K562 (cell line): ENCODE results near the gene NOL4L. TPM values are rescaled to one million over a fixed set of nuclear protein-coding genes. Genes with fewer than 3 reads are reported as not detected.

ENCODE experiments used
- ATAC-seq: fragments of 200-7000 bp; cut with Tn5 transposase; 3 replicates; pipeline ENCODE4 v1.9.1; 2020; ENCODE audit warnings: moderate library complexity
- BruUV-seq: library from RNA; stranded (reverse); fragments of 400-500 nt; replicated peaks from 2 replicates; lab custom pipeline; 2021; lab: Mats Ljungman, UMichigan
- CTCF ChIA-PET: fragments of 300-600 bp; formaldehyde crosslinking; extraction: SDS; loops from one replicate; lab custom pipeline; 2021; ENCODE audit warnings: low intra/inter-chr PET ratio; lab: Yijun Ruan, JAX
- POLR2A ChIA-PET: fragments of 300-600, 350-650 bp; sonication (Branson Sonifier 250); formaldehyde crosslinking; extraction: SDS; loops from one replicate; lab custom pipeline; 2021; ENCODE audit warnings: antibody characterized with exemption, inconsistent platforms; lab: Yijun Ruan, JAX
- DNase-seq, 4 experiments: peaks; one replicate each; pipeline versions ENCODE4 v3.0.0 to v3.0.0-alpha.2; 2011 to 2018; ENCODE audit warnings: low spot score in 3 of 4, mixed read lengths in 3 of 4; ENCODE audit errors: extremely low read depth in 1 of 4
- FAIRE-seq: peaks from 2 replicates; lab custom pipeline; 2011; peaks lifted over from hg19 to GRCh38; lab: Jason Lieb, UNC
- H2AFZ ChIP-seq: 2 replicates; pipeline ENCODE4 v1.6.0; 2011; ENCODE audit warnings: low read depth, low read length, control low read depth, inconsistent platforms
- H3K27ac ChIP-seq: fragments of 200-600 bp; 3 replicates; pipeline ENCODE4 v1.8.0; 2011; ENCODE audit warnings: low read depth, mild to moderate bottlenecking, control low read depth, inconsistent platforms, low read length, moderate library complexity, mixed read lengths; ENCODE audit errors: extremely low read depth
- H3K27me3 ChIP-seq, 2 experiments: fragments of 300-600 bp in 1 of 2; 2 replicates in 1 of 2; 3 replicates in 1 of 2; pipeline versions ENCODE4 v1.6.0 to v1.8.0; 2011; ENCODE audit warnings: inconsistent platforms in 2 of 2, low read length in 2 of 2, mild to moderate bottlenecking in 1 of 2, mixed read lengths in 1 of 2, moderate library complexity in 1 of 2; ENCODE audit not compliant: control insufficient read depth in 2 of 2, insufficient read depth in 2 of 2
- H3K36me3 ChIP-seq: fragments of 300-600 bp; 3 replicates; pipeline ENCODE4 v1.8.0; 2011; ENCODE audit warnings: mild to moderate bottlenecking, low read length, inconsistent platforms; ENCODE audit not compliant: control insufficient read depth, insufficient read depth
- H3K4me1 ChIP-seq, 2 experiments: fragments of 200-600 bp in 1 of 2; replicated peaks in 1 of 2; 2 replicates in 1 of 2; 3 replicates in 1 of 2; pipeline versions ENCODE4 v1.5.1 to v1.8.0; 2011; ENCODE audit warnings: inconsistent platforms in 2 of 2, low read length in 2 of 2, mild to moderate bottlenecking in 1 of 2, mixed read lengths in 1 of 2, moderate library complexity in 1 of 2; ENCODE audit not compliant: control insufficient read depth in 2 of 2, insufficient read depth in 2 of 2
- H3K4me2 ChIP-seq: 2 replicates; pipeline ENCODE4 v1.6.1; 2011; ENCODE audit warnings: low read length, control low read depth, inconsistent platforms, mixed read lengths; ENCODE audit not compliant: insufficient read depth
- H3K4me3 ChIP-seq: fragments of 200-600 bp; sonication (generic), shearing (Covaris generic); 2 replicates; pipeline ENCODE4 v1.5.1; 2016; ENCODE audit warnings: control low read depth, inconsistent platforms
- H3K79me2 ChIP-seq: fragments of 200-600 bp; 3 replicates; pipeline ENCODE4 v1.8.0; 2011; ENCODE audit warnings: low read length, inconsistent platforms; ENCODE audit not compliant: control insufficient read depth, insufficient read depth
- H3K9ac ChIP-seq, 2 experiments: 2 replicates each; pipeline versions ENCODE4 v1.6.0 to v1.6.1; 2011; ENCODE audit warnings: low read depth in 2 of 2, low read length in 2 of 2, control low read depth in 1 of 2, inconsistent platforms in 1 of 2, mild to moderate bottlenecking in 1 of 2, mixed read lengths in 1 of 2; ENCODE audit not compliant: insufficient read depth in 1 of 2
- H3K9me1 ChIP-seq: one replicate; pipeline ENCODE4 v1.6.0; 2011; ENCODE audit warnings: inconsistent platforms, mild to moderate bottlenecking, low read length, moderate library complexity; ENCODE audit not compliant: control insufficient read depth, insufficient read depth
- H3K9me3 ChIP-seq: replicated peaks from 2 replicates; pipeline ENCODE4 v1.5.1; 2011; ENCODE audit warnings: low read depth, low read length, inconsistent platforms; ENCODE audit not compliant: control insufficient read depth, insufficient read depth
- H4K20me1 ChIP-seq: replicated peaks from 2 replicates; pipeline ENCODE4 v1.6.1; 2011; ENCODE audit warnings: low read length, inconsistent platforms, mixed read lengths; ENCODE audit not compliant: control insufficient read depth, insufficient read depth
- CREB1 ChIP-seq, 2 experiments: sonication (generic) in 1 of 2; formaldehyde crosslinking in 1 of 2; IDR thresholded peaks; 2 replicates each; pipeline versions ENCODE4 v1.6.1 to v1.8.0; 2012 to 2022; ENCODE audit warnings: inconsistent platforms in 1 of 2, mild to moderate bottlenecking in 1 of 2, missing genetic modification reagents in 1 of 2, moderate library complexity in 1 of 2
- MTA1 ChIP-seq: fragments of 450-650 bp; IDR thresholded peaks from 2 replicates; pipeline ENCODE4 v1.6.1; 2017; ENCODE audit warnings: borderline replicate concordance
- POLR2G ChIP-seq: fragments of 200-400 bp; formaldehyde crosslinking; IDR thresholded peaks from 2 replicates; pipeline ENCODE4 v1.6.1; 2017; ENCODE audit warnings: low read depth, mild to moderate bottlenecking, antibody characterized with exemption, low read length, moderate library complexity
- ZFX ChIP-seq: sonication (generic); formaldehyde crosslinking; IDR thresholded peaks from 2 replicates; pipeline ENCODE4 v1.8.0; 2022; ENCODE audit warnings: mild to moderate bottlenecking, missing genetic modification reagents, moderate library complexity
- ZNF232 ChIP-seq: sonication (generic); formaldehyde crosslinking; IDR thresholded peaks from 2 replicates; pipeline ENCODE4 v1.8.0; 2022; ENCODE audit warnings: mild to moderate bottlenecking, missing genetic modification reagents
- WGBS: fragments of 100-300 bp; shearing (Covaris generic); methylation state at CpG from one replicate; pipeline ENCODE4 v1.1.6; 2016; ENCODE audit warnings: low coverage, mixed read lengths; ENCODE audit not compliant: insufficient coverage; ENCODE audit errors: missing lambda C conversion rate; 5-methylcytosine and 5-hydroxymethylcytosine counted together
- in situ Hi-C: fragments of 300-500 bp; cut with MboI; formaldehyde crosslinking; loops from 4 replicates; pipeline ENCODE4 v1.15.0; 2018; ENCODE audit warnings: inconsistent platforms, mixed read lengths
- intact Hi-C: fragments of 100-400 bp; cut with micrococcal nuclease; formaldehyde crosslinking; loops from 2 replicates; pipeline ENCODE4 v1.14.2; 2022
- polyA plus RNA-seq, 8 experiments: library from polyadenylated mRNA; depleted of rRNA in 4 of 8; stranded (reverse) in 5 of 8; unstranded in 3 of 8; fragments of >200 nt; fragmentation: Nextera tagmentation in 2 of 8; fragmentation: Illumina TruSeq in 1 of 8; extraction: Ambion mirVana in 2 of 8; extraction: Trizol in 1 of 8; gene quantifications; 2 replicates each; pipeline versions ENCODE4 v1.2.1 to v1.2.3, GENCODE V29; 2011 to 2014; ENCODE audit warnings: inconsistent platforms in 1 of 8, missing spikeins in 1 of 8
- total RNA-seq, 7 experiments: library from RNA; depleted of rRNA in 6 of 7; stranded (reverse); fragments of >200 nt in 6 of 7; fragmentation: Illumina TruSeq in 2 of 7; extraction: Trizol in 2 of 7; gene quantifications; 2 replicates each; pipeline versions ENCODE4 v1.2.1 to v1.2.3, GENCODE V29; 2011 to 2021; ENCODE audit warnings: low replicate concordance in 1 of 7

The NOL4L gene
- total and polyA plus RNA-seq, 9 of the 15 experiments (the other 6 are each of a cell fraction or from before 2014, with no cell fraction given), result 5.1 to 36.2 (median 13.6) TPM

DNA sequence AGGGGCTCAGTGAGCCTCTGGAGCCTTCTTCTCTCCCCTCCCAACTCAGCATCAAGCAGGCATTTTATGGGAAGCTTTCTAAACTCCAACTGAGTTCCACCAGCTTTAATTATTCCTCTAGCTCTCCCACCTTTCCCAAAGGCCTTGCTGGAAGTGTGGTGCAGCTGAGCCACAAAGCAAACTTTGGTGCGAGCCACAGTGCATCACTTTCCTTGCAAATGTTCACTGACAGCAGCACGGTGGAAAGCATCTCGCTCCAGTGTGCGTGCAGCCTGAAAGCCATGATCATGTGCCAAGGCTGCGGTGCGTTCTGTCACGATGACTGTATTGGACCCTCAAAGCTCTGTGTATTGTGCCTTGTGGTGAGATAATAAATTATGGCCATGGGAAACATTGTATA, 148.2 kb downstream of the NOL4L start:
- no peak for FAIRE-seq
- no peak for TF ChIP-seq ZNF232
- TF ChIP-seq ZFX, result no peak
- no peak for TF ChIP-seq CREB1 (IDR thresholded peaks at IDR 0.05)
- TF ChIP-seq CREB1 (CRISPR knock-in tag; IDR thresholded peaks at IDR 0.05), result no peak
- no peak for TF ChIP-seq MTA1
- TF ChIP-seq POLR2G, result 0 out of 2 replicates have a peak, but pooled peaks have one; percentile 29
- Histone ChIP-seq H3K27ac (no peak overlapping the region), H4K20me1 (peaks cover 13% of the 10 kb centered on the region), H3K9ac (no peak overlapping the region), H3K9me3 (no peaks in the 10 kb centered on the region), H3K9me1 (no peaks in the 10 kb centered on the region), H3K4me2 (no peak overlapping the region), H3K4me1 (peaks cover 0 to 3% of the 10 kb centered on the region in 2 experiments; a peak in 1 of 5 replicates), H3K36me3 (peaks cover 83% of the 10 kb centered on the region), H3K4me3 (no peak overlapping the region), H3K27me3 (no peaks in the 10 kb centered on the region), H2AFZ (no peak overlapping the region), H3K79me2 (no peaks in the 10 kb centered on the region)
- POLR2A ChIA-PET, result no interaction called here
- BruUV-seq, result no TSS peak
- in situ Hi-C loops, result loop anchor here (5.0 kb wide), 1 partner anchor 105 kb away; no protein-coding TSS in a partner anchor
- ATAC-seq, result no peak
- CTCF ChIA-PET, result interaction anchor here (0.6 to 1.5 kb wide), 2 partner anchors 101 to 340 kb away, joined by 4 read pairs; no protein-coding TSS in a partner anchor
- 93% methylated on average over 7 of the region's 7 CpGs for WGBS
- DNase-seq, result no peak
- intact Hi-C loops, result loop anchor here (5.0 kb wide), 2 partner anchors 80 to 280 kb away; partner anchors contain the start of gene ASXL1
